ENCODE results near the gene LMAN2L.

LMAN2L gene

GRCh38 chr2:96739633-96740428 lies at the start of gene LMAN2L:
Gene LMAN2L (minus strand): TSS chr2:96740064. CDS start chr2:96740040, 24 bp downstream.
- 0 out of 2 replicates have a peak, but pooled peaks cover 3% of the 10 kb centered on the region for H3K4me1 ChIP-seq (ENCODE audit: insufficient read depth, low read length)
- no peaks in the 10 kb centered on the region for H3K27me3 ChIP-seq (ENCODE audit: insufficient read depth, low read length)
- peak within 1 kb of the TSS; percentile 89 for H3K9ac ChIP-seq (ENCODE audit: low read depth, low read length)
- no peak within 1 kb of the TSS for H3K27ac ChIP-seq (ENCODE audit: low read length)
- H3K9me3 ChIP-seq (ENCODE audit: insufficient read depth, low read depth, low read length) = no peaks in the 10 kb centered on the region
- H3K4me3 ChIP-seq (ENCODE audit: low read length) = peak within 1 kb of the TSS; percentile 94
- peaks cover 25% of the 10 kb centered on the region for H3K36me3 ChIP-seq (ENCODE audit: insufficient read depth, low read depth, low read length)

- Histone ChIP-seq H3K4me3 (ENCODE audit: low read length) (no peak overlapping the region), H3K27ac (ENCODE audit: low read length) (no peak overlapping the region), H3K9me3 (ENCODE audit: insufficient read depth, low read depth, low read length) (no peaks in the 10 kb centered on the region), H3K9ac (ENCODE audit: low read depth, low read length) (no peak overlapping the region), H3K36me3 (ENCODE audit: insufficient read depth, low read depth, low read length) (no peaks in the 10 kb centered on the region), H3K4me1 (ENCODE audit: insufficient read depth, low read length) (no peaks in the 10 kb centered on the region), H3K27me3 (ENCODE audit: insufficient read depth, low read length) (no peaks in the 10 kb centered on the region)
Measured at GRCh38 chr2:96789245-96789617, 49.4 kb upstream of the LMAN2L start.

- H3K9me3 ChIP-seq (ENCODE audit: insufficient read depth, low read depth, low read length) = no peaks in the 10 kb centered on the region
- no peaks in the 10 kb centered on the region for H3K36me3 ChIP-seq (ENCODE audit: insufficient read depth, low read depth, low read length)
- no peak overlapping the region for H3K4me3 ChIP-seq (ENCODE audit: low read length)
- no peaks in the 10 kb centered on the region for H3K4me1 ChIP-seq (ENCODE audit: insufficient read depth, low read length)
- H3K9ac ChIP-seq (ENCODE audit: low read depth, low read length) = no peak overlapping the region
- H3K27ac ChIP-seq (ENCODE audit: low read length) = no peak overlapping the region
- H3K27me3 ChIP-seq (ENCODE audit: insufficient read depth, low read length) = no peaks in the 10 kb centered on the region
Measured at GRCh38 chr2:96788442-96789244, 48.8 kb upstream of the LMAN2L start.

- Histone ChIP-seq H3K27ac (ENCODE audit: low read length) (no peak overlapping the region), H3K4me3 (ENCODE audit: low read length) (no peak overlapping the region), H3K36me3 (ENCODE audit: insufficient read depth, low read depth, low read length) (no peaks in the 10 kb centered on the region), H3K9ac (ENCODE audit: low read depth, low read length) (no peak overlapping the region), H3K9me3 (ENCODE audit: insufficient read depth, low read depth, low read length) (no peaks in the 10 kb centered on the region), H3K27me3 (ENCODE audit: insufficient read depth, low read length) (no peaks in the 10 kb centered on the region), H3K4me1 (ENCODE audit: insufficient read depth, low read length) (no peaks in the 10 kb centered on the region)
Measured at GRCh38 chr2:96787411-96787810, 47.5 kb upstream of the LMAN2L start.

- Histone ChIP-seq H3K4me1 (ENCODE audit: insufficient read depth, low read length) (no peaks in the 10 kb centered on the region), H3K36me3 (ENCODE audit: insufficient read depth, low read depth, low read length) (no peaks in the 10 kb centered on the region), H3K9ac (ENCODE audit: low read depth, low read length) (no peak overlapping the region), H3K27ac (ENCODE audit: low read length) (no peak overlapping the region), H3K4me3 (ENCODE audit: low read length) (no peak overlapping the region), H3K27me3 (ENCODE audit: insufficient read depth, low read length) (no peaks in the 10 kb centered on the region), H3K9me3 (ENCODE audit: insufficient read depth, low read depth, low read length) (no peaks in the 10 kb centered on the region)
Measured at GRCh38 chr2:96783388-96783787, 43.5 kb upstream of the LMAN2L start.

GRCh38 chr2:96775160-96775559 lies 35.3 kb upstream of the LMAN2L start:
- H3K4me1 ChIP-seq (ENCODE audit: insufficient read depth, low read length) = no peaks in the 10 kb centered on the region

GRCh38 chr2:96773922-96774321 lies 34.1 kb upstream of the LMAN2L start:
- Histone ChIP-seq H3K27ac (ENCODE audit: low read length) (no peak overlapping the region), H3K9ac (ENCODE audit: low read depth, low read length) (no peak overlapping the region), H3K27me3 (ENCODE audit: insufficient read depth, low read length) (no peaks in the 10 kb centered on the region), H3K9me3 (ENCODE audit: insufficient read depth, low read depth, low read length) (no peaks in the 10 kb centered on the region), H3K36me3 (ENCODE audit: insufficient read depth, low read depth, low read length) (no peaks in the 10 kb centered on the region), H3K4me1 (ENCODE audit: insufficient read depth, low read length) (no peaks in the 10 kb centered on the region), H3K4me3 (ENCODE audit: low read length) (no peak overlapping the region)

More at GRCh38 chr2:96775160-96775559, 35.3 kb upstream of the LMAN2L start:
- Histone ChIP-seq H3K9me3 (ENCODE audit: insufficient read depth, low read depth, low read length) (no peaks in the 10 kb centered on the region), H3K27ac (ENCODE audit: low read length) (no peak overlapping the region), H3K9ac (ENCODE audit: low read depth, low read length) (no peak overlapping the region), H3K27me3 (ENCODE audit: insufficient read depth, low read length) (no peaks in the 10 kb centered on the region), H3K36me3 (ENCODE audit: insufficient read depth, low read depth, low read length) (no peaks in the 10 kb centered on the region), H3K4me3 (ENCODE audit: low read length) (no peak overlapping the region)

GRCh38 chr2:96772903-96773671 lies 33.2 kb upstream of the LMAN2L start:
- Histone ChIP-seq H3K4me1 (ENCODE audit: insufficient read depth, low read length) (no peaks in the 10 kb centered on the region), H3K9ac (ENCODE audit: low read depth, low read length) (no peak overlapping the region), H3K36me3 (ENCODE audit: insufficient read depth, low read depth, low read length) (no peaks in the 10 kb centered on the region), H3K9me3 (ENCODE audit: insufficient read depth, low read depth, low read length) (no peaks in the 10 kb centered on the region), H3K27ac (ENCODE audit: low read length) (no peak overlapping the region), H3K27me3 (ENCODE audit: insufficient read depth, low read length) (no peaks in the 10 kb centered on the region), H3K4me3 (ENCODE audit: low read length) (no peak overlapping the region)

- H3K27me3 ChIP-seq (ENCODE audit: insufficient read depth, low read length) = no peaks in the 10 kb centered on the region
- no peaks in the 10 kb centered on the region for H3K36me3 ChIP-seq (ENCODE audit: insufficient read depth, low read depth, low read length)
- no peak overlapping the region for H3K4me3 ChIP-seq (ENCODE audit: low read length)
- no peaks in the 10 kb centered on the region for H3K9me3 ChIP-seq (ENCODE audit: insufficient read depth, low read depth, low read length)
- H3K4me1 ChIP-seq (ENCODE audit: insufficient read depth, low read length) = no peaks in the 10 kb centered on the region
- H3K9ac ChIP-seq (ENCODE audit: low read depth, low read length) = no peak overlapping the region
- no peak overlapping the region for H3K27ac ChIP-seq (ENCODE audit: low read length)
Measured at GRCh38 chr2:96771796-96772618, 32.1 kb upstream of the LMAN2L start.

- no peaks in the 10 kb centered on the region for H3K4me1 ChIP-seq (ENCODE audit: insufficient read depth, low read length)
- H3K27ac ChIP-seq (ENCODE audit: low read length) = no peak overlapping the region
- H3K9me3 ChIP-seq (ENCODE audit: insufficient read depth, low read depth, low read length) = no peaks in the 10 kb centered on the region
- no peaks in the 10 kb centered on the region for H3K36me3 ChIP-seq (ENCODE audit: insufficient read depth, low read depth, low read length)
- H3K27me3 ChIP-seq (ENCODE audit: insufficient read depth, low read length) = no peaks in the 10 kb centered on the region
- H3K9ac ChIP-seq (ENCODE audit: low read depth, low read length) = no peak overlapping the region
- H3K4me3 ChIP-seq (ENCODE audit: low read length) = no peak overlapping the region
Measured at GRCh38 chr2:96770442-96771202, 30.8 kb upstream of the LMAN2L start.
